Lung (tissue), 12 donors: ENCODE results near the gene FAM210A. TPM values are rescaled to one million over a fixed set of nuclear protein-coding genes. Genes with fewer than 3 reads are reported as not detected.

ENCODE experiments used
- ATAC-seq: fragments of 200-7000 bp; cut with Tn5 transposase; one replicate; pipeline ENCODE4 v1.9.1; 2020; ENCODE audit warnings: moderate number of reproducible peaks; ENCODE audit not compliant: insufficient read depth, low FRiP score
- DNase-seq, 3 donors: peaks; one replicate each; pipeline ENCODE4 v3.0.0-alpha.2; 2013 to 2017
- H3K27ac ChIP-seq, 2 donors: one replicate each; pipeline ENCODE4 v1.5.1; 2013; ENCODE audit warnings: mild to moderate bottlenecking in 2 of 2, moderate library complexity in 2 of 2, control low read depth in 1 of 2, inconsistent platforms in 1 of 2, low read depth in 1 of 2, low read length in 1 of 2
- H3K27me3 ChIP-seq, 3 donors: one replicate each; pipeline ENCODE4 v1.5.1; 2013; ENCODE audit warnings: low read length in 2 of 3; ENCODE audit not compliant: control insufficient read depth in 3 of 3, insufficient read depth in 3 of 3
- H3K36me3 ChIP-seq, 4 donors: one replicate each; pipeline ENCODE4 v1.5.1; 2013; ENCODE audit warnings: low read length in 4 of 4, mild to moderate bottlenecking in 1 of 4, moderate library complexity in 1 of 4; ENCODE audit not compliant: control insufficient read depth in 4 of 4, insufficient read depth in 4 of 4
- H3K4me1 ChIP-seq, 5 donors: one replicate each; pipeline ENCODE4 v1.5.1; 2013; ENCODE audit warnings: low read length in 5 of 5, mild to moderate bottlenecking in 2 of 5, moderate library complexity in 1 of 5; ENCODE audit not compliant: control insufficient read depth in 5 of 5, insufficient read depth in 5 of 5
- H3K4me3 ChIP-seq: one replicate; pipeline ENCODE4 v1.5.1; 2013; ENCODE audit warnings: mild to moderate bottlenecking, control low read depth, moderate library complexity
- H3K9ac ChIP-seq, 2 donors: one replicate each; pipeline ENCODE4 v1.5.1; 2013; ENCODE audit warnings: low read length in 2 of 2, control low read depth in 1 of 2; ENCODE audit not compliant: insufficient read depth in 1 of 2
- H3K9me3 ChIP-seq, 4 donors: one replicate each; pipeline ENCODE4 v1.5.1; 2013; ENCODE audit warnings: low read length in 3 of 4, mild to moderate bottlenecking in 1 of 4, moderate library complexity in 1 of 4; ENCODE audit not compliant: control insufficient read depth in 4 of 4, insufficient read depth in 3 of 4
- WGBS, 2 donors: extraction: QIAGEN DNeasy Blood & Tissue Kit; methylation state at CpG; one replicate each; pipeline ENCODE4 v1.1.7; 2013; 5-methylcytosine and 5-hydroxymethylcytosine counted together
- polyA plus RNA-seq, 2 donors: library from polyadenylated mRNA; stranded (reverse); fragments of 200-250 nt; gene quantifications; one replicate each; pipeline ENCODE4 v1.2.1, GENCODE V29; 2013
- total RNA-seq, 2 donors: library from RNA; depleted of rRNA in 1 of 2; stranded (reverse); fragments of >200 nt in 1 of 2; gene quantifications; one replicate each; pipeline ENCODE4 v1.2.1, GENCODE V29; 2014 to 2021
- TF ChIP-seq, protein P1 (sequence below): IDR thresholded peaks from 2 replicates; pipeline ENCODE4 v1.5.1; 2012; ENCODE audit warnings: mild to moderate bottlenecking; ENCODE audit errors: control extremely low read depth, extremely low read depth
- donor health status: control.
- donor health status: control.
- donor health status: Bipolar disorder and iron deficiency.
- donor health status: healthy.
- donor health status: DM: yes; HTN: yes; CAD: no.

Gene FAM210A
- total and polyA plus RNA-seq, 4 donors = 4.2 to 20.2 (median 8.4) TPM

DNA sequence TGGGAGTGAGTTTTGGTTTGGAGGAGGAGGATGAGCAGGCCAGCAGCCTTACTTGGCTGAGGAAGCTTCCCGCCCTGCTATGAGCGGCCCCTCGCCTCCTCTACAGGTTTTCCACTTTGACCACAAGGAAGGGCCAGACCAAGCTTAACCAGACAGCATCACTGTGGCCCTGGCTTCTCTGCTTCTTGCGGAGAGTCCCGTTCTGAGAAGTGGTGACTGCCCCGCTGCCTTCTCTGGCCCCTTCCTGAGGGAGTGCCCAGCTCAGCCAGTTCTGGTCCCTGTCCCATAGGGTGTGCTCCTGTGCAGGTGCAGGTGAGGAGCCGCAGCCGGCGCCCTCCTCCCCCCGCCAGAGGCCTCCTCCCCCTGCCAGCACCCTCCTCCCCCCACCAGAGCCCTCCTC lies 101.0 kb downstream of the FAM210A start:
- H3K27ac ChIP-seq = no peak overlapping the region
- peaks cover 0 to 7% (median 0%) of the 10 kb centered on the region in 4 donors for H3K36me3 ChIP-seq
- no peak for ATAC-seq
- H3K4me1 ChIP-seq = peaks cover 0 to 5% (median 0%) of the 10 kb centered on the region in 5 donors
- WGBS, 2 donors = 90 to 97% methylated on average over 10 of the region's 10 CpGs
- H3K9me3 ChIP-seq = no peaks in the 10 kb centered on the region
- no peak overlapping the region for H3K9ac ChIP-seq
- H3K4me3 ChIP-seq = no peak overlapping the region
- H3K27me3 ChIP-seq = no peaks in the 10 kb centered on the region
- DNase-seq = no peak
- TF ChIP-seq, protein P1, sequence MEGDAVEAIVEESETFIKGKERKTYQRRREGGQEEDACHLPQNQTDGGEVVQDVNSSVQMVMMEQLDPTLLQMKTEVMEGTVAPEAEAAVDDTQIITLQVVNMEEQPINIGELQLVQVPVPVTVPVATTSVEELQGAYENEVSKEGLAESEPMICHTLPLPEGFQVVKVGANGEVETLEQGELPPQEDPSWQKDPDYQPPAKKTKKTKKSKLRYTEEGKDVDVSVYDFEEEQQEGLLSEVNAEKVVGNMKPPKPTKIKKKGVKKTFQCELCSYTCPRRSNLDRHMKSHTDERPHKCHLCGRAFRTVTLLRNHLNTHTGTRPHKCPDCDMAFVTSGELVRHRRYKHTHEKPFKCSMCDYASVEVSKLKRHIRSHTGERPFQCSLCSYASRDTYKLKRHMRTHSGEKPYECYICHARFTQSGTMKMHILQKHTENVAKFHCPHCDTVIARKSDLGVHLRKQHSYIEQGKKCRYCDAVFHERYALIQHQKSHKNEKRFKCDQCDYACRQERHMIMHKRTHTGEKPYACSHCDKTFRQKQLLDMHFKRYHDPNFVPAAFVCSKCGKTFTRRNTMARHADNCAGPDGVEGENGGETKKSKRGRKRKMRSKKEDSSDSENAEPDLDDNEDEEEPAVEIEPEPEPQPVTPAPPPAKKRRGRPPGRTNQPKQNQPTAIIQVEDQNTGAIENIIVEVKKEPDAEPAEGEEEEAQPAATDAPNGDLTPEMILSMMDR = no peak

DNA sequence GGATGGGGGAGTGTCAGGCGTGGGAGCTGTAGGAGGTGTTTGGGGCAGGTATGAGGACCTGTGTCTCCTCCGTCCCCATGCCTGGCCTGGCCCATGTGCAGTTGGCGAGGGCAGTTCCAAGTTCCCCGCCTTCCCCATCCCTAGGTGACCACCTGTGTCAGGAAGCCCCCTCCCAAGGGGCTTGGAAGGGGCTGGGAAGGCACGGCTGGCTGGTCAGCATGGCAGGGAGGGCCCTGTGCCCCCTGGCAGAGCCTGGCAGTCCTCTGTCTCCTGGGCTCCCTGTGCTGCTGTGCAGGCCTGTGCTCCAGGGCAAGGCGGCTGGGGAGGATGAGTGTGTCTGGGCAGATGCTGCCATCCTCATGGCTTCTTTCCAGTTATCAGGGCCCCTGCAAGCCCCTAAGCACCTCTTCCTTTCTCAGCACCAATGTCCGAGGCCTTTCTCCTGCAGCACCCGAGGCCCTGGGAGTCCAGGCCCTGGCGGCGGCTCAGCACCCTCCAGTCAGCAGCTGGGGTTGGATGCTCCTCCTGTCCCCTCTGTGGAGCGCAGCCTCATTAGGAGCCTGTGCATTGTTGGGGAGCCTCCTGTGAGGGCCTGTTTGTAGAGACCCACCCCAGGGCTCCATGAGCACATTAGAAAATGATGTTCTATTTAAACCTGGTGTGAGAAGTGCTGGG lies 101.7 kb downstream of the FAM210A start:
- WGBS, 2 donors = 87 to 93% methylated on average over 10 to 11 of the region's 11 CpGs
- Histone ChIP-seq H3K4me1 (peaks cover 0 to 2% (median 0%) of the 10 kb centered on the region in 5 donors), H3K27me3 (no peaks in the 10 kb centered on the region), H3K36me3 (peaks cover 0 to 7% (median 0%) of the 10 kb centered on the region in 4 donors), H3K9ac (no peak overlapping the region), H3K4me3 (no peak overlapping the region), H3K27ac (no peak overlapping the region), H3K9me3 (no peaks in the 10 kb centered on the region)
- no peak for ATAC-seq
- DNase-seq = no peak
- TF ChIP-seq, protein P1 = no peak

DNA sequence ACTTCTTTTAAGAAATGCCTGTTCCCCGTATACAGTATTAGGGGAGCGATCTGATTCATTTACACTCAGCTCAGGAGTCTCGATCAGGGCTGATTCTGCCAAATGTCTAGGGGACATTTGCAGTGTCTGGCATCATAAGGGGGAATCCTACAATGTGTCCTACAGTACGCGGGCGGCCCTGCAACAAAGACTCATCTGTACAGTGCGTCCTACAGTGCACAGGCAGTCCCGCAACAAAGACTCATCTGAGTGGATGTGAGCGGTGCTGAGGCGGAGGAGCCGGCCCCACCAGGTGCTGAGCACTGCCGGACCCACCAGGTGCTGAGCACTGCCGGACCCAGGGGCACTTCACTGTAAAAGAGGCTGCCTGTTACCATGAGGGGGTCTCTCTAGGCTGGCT lies 102.5 kb downstream of the FAM210A start:
- Histone ChIP-seq H3K9ac (no peak overlapping the region), H3K27ac (no peak overlapping the region), H3K27me3 (no peaks in the 10 kb centered on the region), H3K9me3 (no peaks in the 10 kb centered on the region), H3K4me1 (no peaks in the 10 kb centered on the region), H3K4me3 (no peak overlapping the region), H3K36me3 (peaks cover 0 to 7% (median 0%) of the 10 kb centered on the region in 4 donors)
- 94 to 95% methylated on average over 13 of the region's 13 CpGs for WGBS, 2 donors
- ATAC-seq = no peak
- DNase-seq = no peak
- TF ChIP-seq, protein P1 = no peak
